ENCODE data around the gene ZNF155. TPM values are rescaled to one million over a fixed set of nuclear protein-coding genes. Genes with fewer than 3 reads are reported as not detected.

ZNF155 gene
- polyA plus RNA-seq, 1 donor from 2014 or later: 17.5 TPM

DNA sequence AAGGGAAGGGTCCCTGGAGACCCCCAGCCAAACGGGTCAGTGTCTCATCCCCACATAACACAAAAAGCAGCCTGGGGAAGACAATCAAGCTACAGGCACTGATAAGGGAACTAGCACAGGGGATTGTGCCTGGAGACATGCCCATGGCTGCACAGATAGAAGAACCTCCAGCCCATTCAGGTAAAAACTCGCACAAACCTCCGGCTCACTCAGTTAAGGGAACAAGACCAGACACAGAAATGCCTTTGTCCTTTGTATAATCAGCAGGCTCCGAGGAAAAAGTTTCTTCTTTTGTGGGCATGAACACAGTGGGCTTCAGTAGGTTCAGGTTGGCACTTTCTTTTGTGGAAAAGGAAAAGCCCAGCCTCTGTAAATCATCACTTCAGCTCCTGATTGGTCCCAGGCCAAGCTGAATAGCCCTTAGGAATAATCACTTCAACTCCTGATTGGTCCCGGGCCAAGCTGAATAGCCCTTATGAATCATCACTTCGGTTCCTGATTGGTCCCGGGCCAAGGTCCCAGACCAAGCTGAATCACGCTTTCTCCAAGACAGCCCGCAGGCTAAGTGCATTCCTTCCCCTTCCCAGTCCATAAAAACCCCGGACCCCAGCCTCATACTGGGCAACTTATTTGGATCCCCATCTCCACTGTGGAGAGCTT is 13.8 kb downstream of the ZNF155 start:
- Histone ChIP-seq H3K27ac (ENCODE audit: low read length) (no peak overlapping the region), H3K9me2 (ENCODE audit: insufficient read depth, low read length) (no peaks in the 10 kb centered on the region), H3K9ac (ENCODE audit: low read length) (no peak overlapping the region), H3K4me2 (ENCODE audit: low read length) (no peak overlapping the region), H3F3A (ENCODE audit: insufficient read depth, low read length, poor library complexity, severe bottlenecking) (no peaks in the 10 kb centered on the region), H4K20me1 (ENCODE audit: insufficient read depth) (no peaks in the 10 kb centered on the region), H3K27me3 (ENCODE audit: insufficient read depth, low read depth, low read length) (no peaks in the 10 kb centered on the region), H3K4me3 (ENCODE audit: low read length) (no peak overlapping the region), H3K36me3 (ENCODE audit: insufficient read depth, low read length) (peaks cover 9% of the 10 kb centered on the region), H3K9me3 (ENCODE audit: low read length) (no peaks in the 10 kb centered on the region), H3K79me2 (replicated peaks; ENCODE audit: insufficient read depth, low read length) (no peaks in the 10 kb centered on the region), H2AFZ (ENCODE audit: low read depth, low read length) (no peak overlapping the region)
- TF ChIP-seq RAD21 (conservative IDR thresholded peaks at IDR 0.05) (no peak), EZH2 (IDR thresholded peaks at IDR 0.05; ENCODE audit: borderline replicate concordance, insufficient read depth, low read length, poor library complexity, severe bottlenecking) (no peak), POLR2AphosphoS5 (IDR thresholded peaks at IDR 0.05) (no peak), MXI1 (conservative IDR thresholded peaks at IDR 0.05; ENCODE audit: poor library complexity, severe bottlenecking) (no peak), CTCF (IDR thresholded peaks at IDR 0.05; ENCODE audit: poor library complexity, severe bottlenecking) (no peak), EP300 (conservative IDR thresholded peaks at IDR 0.05; ENCODE audit: poor library complexity, severe bottlenecking) (no peak), SMC3 (conservative IDR thresholded peaks at IDR 0.05; ENCODE audit: poor library complexity) (no peak), TAF1 (IDR thresholded peaks at IDR 0.05; ENCODE audit: low read depth) (no peak), REST (IDR thresholded peaks at IDR 0.05; ENCODE audit: borderline replicate concordance) (no peak)

- Histone ChIP-seq H3K4me2 (ENCODE audit: low read length) (peak overlapping the region; percentile 59), H3K9me2 (ENCODE audit: insufficient read depth, low read length) (no peaks in the 10 kb centered on the region), H3K4me3 (ENCODE audit: low read length) (peak overlapping the region; percentile 77), H3K36me3 (ENCODE audit: insufficient read depth, low read length) (peaks cover 3% of the 10 kb centered on the region), H4K20me1 (ENCODE audit: insufficient read depth) (no peaks in the 10 kb centered on the region), H3K9ac (ENCODE audit: low read length) (peak overlapping the region; percentile 62), H3K79me2 (replicated peaks; ENCODE audit: insufficient read depth, low read length) (peaks cover 8% of the 10 kb centered on the region), H2AFZ (ENCODE audit: low read depth, low read length) (peak overlapping the region; percentile 65), H3K27me3 (ENCODE audit: insufficient read depth, low read depth, low read length) (no peaks in the 10 kb centered on the region), H3K9me3 (ENCODE audit: low read length) (no peaks in the 10 kb centered on the region), H3F3A (ENCODE audit: insufficient read depth, low read length, poor library complexity, severe bottlenecking) (no peaks in the 10 kb centered on the region), H3K27ac (ENCODE audit: low read length) (no peak overlapping the region)
- TF ChIP-seq POLR2AphosphoS5 (IDR thresholded peaks at IDR 0.05) (no peak), REST (IDR thresholded peaks at IDR 0.05; ENCODE audit: borderline replicate concordance) (no peak), CTCF (IDR thresholded peaks at IDR 0.05; ENCODE audit: poor library complexity, severe bottlenecking) (no peak), MXI1 (conservative IDR thresholded peaks at IDR 0.05; ENCODE audit: poor library complexity, severe bottlenecking) (no peak), EP300 (conservative IDR thresholded peaks at IDR 0.05; ENCODE audit: poor library complexity, severe bottlenecking) (no peak), SMC3 (conservative IDR thresholded peaks at IDR 0.05; ENCODE audit: poor library complexity) (no peak), TAF1 (IDR thresholded peaks at IDR 0.05; ENCODE audit: low read depth) (no peak), RAD21 (conservative IDR thresholded peaks at IDR 0.05) (no peak), EZH2 (IDR thresholded peaks at IDR 0.05; ENCODE audit: borderline replicate concordance, insufficient read depth, low read length, poor library complexity, severe bottlenecking) (no peak)
These were observed 18.2 kb downstream of the ZNF155 start for GRCh38 chr19:44002212-44002565.
